Stomach (tissue), 9 donors: Measurements from ENCODE around the gene MAP3K5. TPM values are rescaled to one million over a fixed set of nuclear protein-coding genes. Genes with fewer than 3 reads are reported as not detected.

Experiments used
- DNase-seq, 2 donors: peaks; one replicate each; pipeline versions ENCODE4 v3.0.0 to v3.0.0-alpha.2; 2013 to 2019
- H3K27ac ChIP-seq, 5 donors: fragments of 200-600 bp in 4 of 5; sonication (generic) in 4 of 5; one replicate each; pipeline ENCODE4 v1.5.1; 2013 to 2019; ENCODE audit warnings: mild to moderate bottlenecking in 1 of 5, moderate library complexity in 1 of 5
- H3K27me3 ChIP-seq, 3 donors: fragments of 200-600 bp; sonication (generic); one replicate each; pipeline ENCODE4 v1.5.1; 2017 to 2019; ENCODE audit warnings: mixed run types in 1 of 3
- H3K36me3 ChIP-seq, 4 donors: fragments of 200-600 bp; sonication (generic); 1 replicate in 3 of 4; 2 replicates in 1 of 4; pipeline ENCODE4 v1.5.1; 2016 to 2019
- H3K4me1 ChIP-seq, 4 donors: fragments of 200-600 bp; sonication (generic); one replicate each; pipeline ENCODE4 v1.5.1; 2016 to 2019
- H3K4me3 ChIP-seq, 4 donors: fragments of 200-600 bp; sonication (generic) in 3 of 4; one replicate each; pipeline ENCODE4 v1.5.1; 2016 to 2019; ENCODE audit warnings: mild to moderate bottlenecking in 1 of 4
- H3K9me3 ChIP-seq, 4 donors: fragments of 200-600 bp; sonication (generic); one replicate each; pipeline ENCODE4 v1.5.1; 2016 to 2019
- CTCF ChIP-seq, 7 experiments: fragments of 450-650 bp in 4 of 7; fragments of 200-600 bp in 3 of 7; sonication (generic) in 3 of 7; IDR thresholded peaks; one replicate each; pipeline ENCODE4 v1.5.1; 2016 to 2019; ENCODE audit warnings: antibody characterized with exemption in 7 of 7, control low read depth in 2 of 7, mild to moderate bottlenecking in 1 of 7
- EP300 ChIP-seq: sonication (generic); formaldehyde crosslinking; IDR thresholded peaks from one replicate; pipeline ENCODE4 v1.6.1; 2017; ENCODE audit warnings: antibody characterized with exemption
- POLR2A ChIP-seq, 4 donors: fragments of 450-650 bp; IDR thresholded peaks; one replicate each; pipeline ENCODE4 v1.6.1; 2016; ENCODE audit warnings: antibody characterized with exemption in 4 of 4, control low read depth in 2 of 4, mild to moderate bottlenecking in 1 of 4, moderate library complexity in 1 of 4
- POLR2AphosphoS5 ChIP-seq, 3 donors: sonication (generic); formaldehyde crosslinking; IDR thresholded peaks; one replicate each; pipeline ENCODE4 v1.6.1; 2016; ENCODE audit warnings: antibody characterized with exemption in 3 of 3
- WGBS, 5 donors: extraction: QIAGEN DNeasy Blood & Tissue Kit in 3 of 5; methylation state at CpG; one replicate each; pipeline versions ENCODE4 v1.1.5 to v1.1.7; 2013 to 2018; 5-methylcytosine and 5-hydroxymethylcytosine counted together
- intact Hi-C: fragments of 100-400 bp; cut with DNase I; formaldehyde crosslinking; loops from one replicate; pipeline ENCODE4 v1.15.1; 2023; ENCODE audit warnings: low total_unique reads
- polyA plus RNA-seq, 3 donors: library from polyadenylated mRNA; stranded (reverse); fragments of 200-250 nt; gene quantifications; one replicate each; pipeline ENCODE4 v1.2.3, GENCODE V29; 2013
- total RNA-seq, 5 donors: library from RNA; depleted of rRNA; stranded (reverse); fragments of >200 nt; gene quantifications; one replicate each; pipeline versions ENCODE4 v1.1.0 to v1.2.3, GENCODE V29; 2014 to 2016
- donor health status: healthy with polysubstance abuse.
- donor health status: Bipolar disorder and iron deficiency.
- donor health status: healthy.

MAP3K5 gene
- total and polyA plus RNA-seq, 8 donors: 4.9 to 40.3 (median 23.6) TPM

- peaks cover 11 to 53% (median 23%) of the 10 kb centered on the region in 4 donors for H3K4me1 ChIP-seq
- 43 to 76% (median 52%) methylated on average over 6 of the region's 6 CpGs for WGBS, 5 donors
- intact Hi-C loops: no loop called here
- H3K4me3 ChIP-seq: no peak overlapping the region
- peaks cover 0 to 4% (median 2%) of the 10 kb centered on the region in 4 donors for H3K9me3 ChIP-seq
- H3K36me3 ChIP-seq: peaks cover 3 to 58% (median 36%) of the 10 kb centered on the region in 4 donors
- TF ChIP-seq POLR2AphosphoS5 (IDR thresholded peaks at IDR 0.05): peak in 1 of 3 donors; percentile 37
- no peak for TF ChIP-seq POLR2A (IDR thresholded peaks at IDR 0.05)
- peak overlapping the region in 4 of 5 donors; percentile 25 to 74 (median 51) for H3K27ac ChIP-seq
- no peaks in the 10 kb centered on the region for H3K27me3 ChIP-seq
- DNase-seq: peak; percentile 50 to 67
Observed at GRCh38 chr6:136566007-136566487, 226.2 kb downstream of the MAP3K5 start.

GRCh38 chr6:136564180-136564579 is 228.1 kb downstream of the MAP3K5 start:
- 58 to 82% (median 66%) methylated on average over 1 of the region's 1 CpG for WGBS, 5 donors

GRCh38 chr6:136563386-136564152 is 228.7 kb downstream of the MAP3K5 start:
- 80 to 83% (median 81%) methylated on average over 6 of the region's 6 CpGs for WGBS, 5 donors
- no peak for DNase-seq
- TF ChIP-seq CTCF (IDR thresholded peaks at IDR 0.05) (no peak), EP300 (no peak), POLR2AphosphoS5 (IDR thresholded peaks at IDR 0.05) (no peak), POLR2A (IDR thresholded peaks at IDR 0.05) (no peak)
- Histone ChIP-seq H3K9me3 (no peaks in the 10 kb centered on the region), H3K27me3 (no peaks in the 10 kb centered on the region), H3K27ac (no peak overlapping the region), H3K4me1 (peaks cover 11 to 53% (median 23%) of the 10 kb centered on the region in 4 donors), H3K36me3 (peaks cover 3 to 79% (median 56%) of the 10 kb centered on the region in 4 donors), H3K4me3 (no peak overlapping the region)
- intact Hi-C loops: no loop called here

More at GRCh38 chr6:136564180-136564579, 228.1 kb downstream of the MAP3K5 start:
- Histone ChIP-seq H3K4me3 (no peak overlapping the region), H3K27ac (no peak overlapping the region), H3K9me3 (no peaks in the 10 kb centered on the region), H3K27me3 (no peaks in the 10 kb centered on the region), H3K36me3 (peaks cover 3 to 73% (median 50%) of the 10 kb centered on the region in 4 donors), H3K4me1 (peaks cover 11 to 53% (median 23%) of the 10 kb centered on the region in 4 donors)
- no peak for DNase-seq
- no peak for TF ChIP-seq POLR2A (IDR thresholded peaks at IDR 0.05)
- TF ChIP-seq EP300: no peak
- TF ChIP-seq CTCF (IDR thresholded peaks at IDR 0.05): no peak
- TF ChIP-seq POLR2AphosphoS5 (IDR thresholded peaks at IDR 0.05): no peak
- intact Hi-C loops: no loop called here

GRCh38 chr6:136562211-136562610 is 230.1 kb downstream of the MAP3K5 start:
- Histone ChIP-seq H3K27ac (no peak overlapping the region), H3K4me1 (peaks cover 7 to 40% (median 20%) of the 10 kb centered on the region in 4 donors), H3K9me3 (no peaks in the 10 kb centered on the region), H3K27me3 (no peaks in the 10 kb centered on the region), H3K36me3 (peaks cover 3 to 87% (median 66%) of the 10 kb centered on the region in 4 donors), H3K4me3 (no peak overlapping the region)
- no peak for DNase-seq
- TF ChIP-seq CTCF (IDR thresholded peaks at IDR 0.05) (no peak), EP300 (no peak), POLR2A (IDR thresholded peaks at IDR 0.05) (no peak), POLR2AphosphoS5 (IDR thresholded peaks at IDR 0.05) (no peak)
- WGBS, 5 donors: 41 to 82% (median 76%) methylated on average over 2 of the region's 2 CpGs
- intact Hi-C loops: no loop called here
